CD4-positive, alpha-beta T cell treated with Interleukin-17A for 1 hour (primary cell): ENCODE results near the gene ITPKC.
"Not testable (repeated sequence)": the region's sequence is repeated elsewhere in the genome, so short reads cannot be mapped to it uniquely, and the experiment has no call there.

Experiments used
- DNase-seq: peaks from one replicate; pipeline ENCODE4 v3.0.0-alpha.2; 2020

The ITPKC gene

DNA sequence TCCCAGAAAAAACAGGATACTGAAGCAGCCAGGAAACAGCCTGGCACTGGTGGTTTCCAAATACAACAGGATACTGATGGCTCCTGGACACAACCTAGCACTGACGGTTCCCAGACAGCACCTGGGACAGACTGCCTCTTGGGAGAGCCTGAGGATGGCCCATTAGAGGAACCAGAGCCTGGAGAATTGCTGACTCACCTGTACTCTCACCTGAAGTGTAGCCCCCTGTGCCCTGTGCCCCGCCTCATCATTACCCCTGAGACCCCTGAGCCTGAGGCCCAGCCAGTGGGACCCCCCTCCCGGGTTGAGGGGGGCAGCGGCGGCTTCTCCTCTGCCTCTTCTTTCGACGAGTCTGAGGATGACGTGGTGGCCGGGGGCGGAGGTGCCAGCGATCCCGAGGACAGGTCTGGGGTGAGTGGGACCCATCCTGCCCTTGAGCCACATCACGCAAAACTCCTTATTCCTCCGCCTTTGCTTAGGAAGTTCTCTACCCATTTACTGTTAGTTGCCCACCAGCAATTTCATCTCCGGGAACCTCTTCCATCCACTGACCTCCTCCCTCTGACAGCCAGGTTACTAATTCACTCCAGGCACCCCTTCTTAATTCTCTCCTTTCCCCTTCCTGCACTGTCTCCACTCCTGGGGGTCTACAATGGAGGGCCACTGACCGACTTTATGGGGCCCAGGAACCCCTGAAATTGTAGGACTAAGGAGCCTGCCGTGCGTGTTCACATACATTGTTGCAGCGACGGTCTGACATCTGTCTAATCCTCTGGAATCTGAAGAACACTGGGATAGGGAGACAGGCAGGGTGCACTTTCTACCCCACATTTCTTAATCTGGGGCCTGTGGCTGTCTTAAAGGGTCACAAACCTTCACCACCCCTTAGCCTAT is 1.2 kb downstream of the ITPKC start:
- no peak for DNase-seq

DNA sequence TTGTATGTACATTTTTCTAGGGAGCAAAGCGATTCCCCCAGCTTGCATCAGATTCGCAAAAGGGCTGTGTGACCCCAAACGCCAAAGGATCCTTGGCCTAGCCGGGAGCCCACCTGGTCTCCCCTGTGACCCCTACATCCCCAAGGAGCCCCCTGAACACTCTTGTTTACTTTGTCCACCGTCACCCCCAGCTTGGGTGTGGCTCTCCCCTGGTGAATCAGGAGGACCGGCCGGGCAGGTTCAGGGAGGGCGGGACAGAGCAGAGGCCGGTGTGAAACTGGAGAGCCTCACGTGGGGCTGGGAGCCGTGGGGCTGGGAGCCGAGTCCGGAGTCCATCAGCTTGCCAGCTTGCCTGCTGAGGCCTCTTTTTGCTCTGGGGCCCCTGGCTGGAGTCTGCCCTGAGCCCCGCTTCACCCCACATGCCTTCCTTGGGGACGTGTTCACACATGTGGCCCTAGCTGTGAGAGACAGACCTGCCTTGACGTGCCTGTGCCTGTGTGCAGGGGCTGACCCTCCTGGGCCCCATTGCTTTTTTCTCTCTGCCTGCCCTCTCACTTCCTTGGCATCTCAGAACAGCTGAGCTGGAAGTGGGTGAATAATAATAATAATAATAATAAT is 2.0 kb downstream of the ITPKC start:
- DNase-seq, result no peak

DNA sequence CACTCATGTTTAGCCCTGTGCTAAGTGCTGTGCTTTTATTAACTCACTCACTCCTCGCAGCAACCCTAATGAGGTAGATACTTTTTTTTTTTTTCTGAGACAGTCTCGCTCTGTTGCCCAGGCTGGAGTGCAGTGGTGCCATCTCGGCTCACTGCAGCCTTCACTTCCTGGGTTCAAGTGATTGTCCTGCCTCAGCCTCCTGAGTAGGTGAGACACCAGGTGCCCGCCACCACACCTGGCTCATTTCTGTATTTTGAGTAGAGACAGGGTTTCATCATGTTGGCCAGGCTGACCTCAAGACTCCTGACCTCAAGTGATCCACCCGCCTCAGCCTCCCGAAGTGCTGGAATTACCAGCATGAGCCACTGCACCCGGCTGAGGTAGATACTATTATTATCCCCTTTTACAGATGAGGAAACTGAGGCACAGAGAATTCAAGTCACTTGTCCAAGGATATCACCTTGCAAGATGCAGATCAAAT is 2.5 kb downstream of the ITPKC start:
- no peak for DNase-seq

DNA sequence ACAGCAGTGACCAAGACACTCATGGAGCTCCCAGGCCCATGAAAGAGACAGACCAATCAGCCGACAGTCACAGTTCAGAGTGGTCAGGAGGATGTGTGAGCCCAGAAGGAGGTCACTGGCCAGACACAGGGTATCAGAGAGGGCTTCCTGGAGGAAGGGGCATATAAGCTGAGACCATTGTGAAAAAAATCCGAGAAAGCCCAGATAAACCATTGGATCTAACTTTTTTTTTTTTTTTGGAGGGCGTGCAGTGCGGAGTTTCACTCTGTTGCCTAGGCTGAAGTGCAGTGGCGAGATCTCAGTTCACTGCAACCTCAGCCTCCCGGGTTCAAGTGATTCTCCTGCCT is 4.2 kb downstream of the ITPKC start:
- DNase-seq, result no peak

DNA sequence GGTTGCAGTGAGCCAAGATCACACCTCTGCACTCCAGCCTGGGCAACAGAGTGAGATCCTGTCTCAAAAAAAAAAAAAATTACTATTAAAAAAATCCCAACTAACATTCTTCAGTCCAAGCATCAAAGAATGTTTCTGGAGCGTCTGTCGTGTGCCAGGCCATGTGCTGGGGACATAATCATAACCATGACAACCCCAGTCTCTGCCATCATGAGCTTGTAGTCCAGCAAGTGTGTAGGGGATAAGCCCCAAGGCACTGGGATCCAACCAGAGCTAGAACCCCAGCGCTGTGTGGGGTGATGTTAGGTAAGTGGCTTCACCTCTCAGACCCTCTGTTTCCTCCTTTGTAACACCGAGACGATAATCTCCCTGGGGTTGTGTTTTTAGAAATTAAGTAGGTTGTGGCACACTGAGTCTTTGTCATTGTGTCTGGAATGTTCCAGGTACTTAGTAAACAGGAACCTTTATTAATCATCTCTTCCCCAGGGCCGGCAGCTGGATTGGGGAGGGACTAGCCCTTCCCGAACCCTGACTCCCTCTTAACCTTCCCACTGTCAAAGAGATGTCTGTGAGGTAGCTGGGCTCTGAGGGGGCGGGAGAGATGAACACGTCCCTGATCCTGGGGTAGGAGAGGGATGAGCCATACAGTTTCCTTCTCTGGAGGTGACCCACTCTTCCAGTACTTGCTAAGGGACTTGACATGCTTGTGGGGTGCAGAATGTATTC is 5.2 kb downstream of the ITPKC start:
- DNase-seq, result no peak

- DNase-seq, result no peak
These were observed 6.8 kb downstream of the ITPKC start for GRCh38 chr19:40723661-40724254.

GRCh38 chr19:40724315-40724714 is 7.4 kb downstream of the ITPKC start:
- DNase-seq, result no peak

DNA sequence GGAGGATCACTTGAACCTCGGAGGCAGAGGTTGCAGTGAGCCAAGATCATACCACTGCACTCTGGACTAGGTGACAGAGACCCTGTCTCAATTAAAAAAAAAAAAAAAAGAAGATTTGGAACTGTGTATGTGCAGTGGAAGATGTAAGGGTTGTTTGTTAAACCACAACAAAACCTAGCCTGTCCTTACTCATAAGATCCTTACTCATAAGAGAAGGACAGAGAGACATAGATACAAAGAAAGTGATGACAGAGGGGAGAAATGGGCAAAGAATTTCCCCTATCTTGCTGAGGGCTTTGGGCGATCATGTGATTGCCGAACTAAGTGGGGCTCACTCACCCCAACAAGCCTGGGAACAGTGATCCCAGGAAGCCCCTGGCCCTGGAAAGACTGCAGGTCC is 7.9 kb downstream of the ITPKC start:
- no peak for DNase-seq

- DNase-seq, result no peak
These were observed 9.4 kb downstream of the ITPKC start for GRCh38 chr19:40726279-40726678.

DNA sequence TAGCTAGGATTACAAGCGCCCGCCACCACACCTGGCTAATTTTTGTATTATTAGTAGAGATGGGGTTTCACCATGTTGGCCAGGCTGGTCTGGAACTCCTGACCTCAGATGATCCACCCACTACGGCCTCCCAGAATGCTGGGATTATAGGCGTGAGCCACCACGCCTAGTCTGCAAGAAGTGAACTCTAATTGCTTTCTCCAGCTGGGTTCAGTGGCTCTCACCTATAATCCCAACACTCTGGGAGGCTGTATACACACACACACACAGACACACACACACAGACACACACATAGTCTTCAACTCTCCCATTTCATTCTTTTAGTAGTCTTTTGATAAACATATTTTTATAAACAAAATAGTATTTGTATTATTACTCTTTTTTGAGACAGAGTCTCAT is 13.2 kb downstream of the ITPKC start:
- DNase-seq, result not testable (repeated sequence)

GRCh38 chr19:40732304-40732703 is 15.4 kb downstream of the ITPKC start:
- DNase-seq, result not testable (repeated sequence)

GRCh38 chr19:40733149-40733548 is 16.2 kb downstream of the ITPKC start:
- no peak for DNase-seq

DNA sequence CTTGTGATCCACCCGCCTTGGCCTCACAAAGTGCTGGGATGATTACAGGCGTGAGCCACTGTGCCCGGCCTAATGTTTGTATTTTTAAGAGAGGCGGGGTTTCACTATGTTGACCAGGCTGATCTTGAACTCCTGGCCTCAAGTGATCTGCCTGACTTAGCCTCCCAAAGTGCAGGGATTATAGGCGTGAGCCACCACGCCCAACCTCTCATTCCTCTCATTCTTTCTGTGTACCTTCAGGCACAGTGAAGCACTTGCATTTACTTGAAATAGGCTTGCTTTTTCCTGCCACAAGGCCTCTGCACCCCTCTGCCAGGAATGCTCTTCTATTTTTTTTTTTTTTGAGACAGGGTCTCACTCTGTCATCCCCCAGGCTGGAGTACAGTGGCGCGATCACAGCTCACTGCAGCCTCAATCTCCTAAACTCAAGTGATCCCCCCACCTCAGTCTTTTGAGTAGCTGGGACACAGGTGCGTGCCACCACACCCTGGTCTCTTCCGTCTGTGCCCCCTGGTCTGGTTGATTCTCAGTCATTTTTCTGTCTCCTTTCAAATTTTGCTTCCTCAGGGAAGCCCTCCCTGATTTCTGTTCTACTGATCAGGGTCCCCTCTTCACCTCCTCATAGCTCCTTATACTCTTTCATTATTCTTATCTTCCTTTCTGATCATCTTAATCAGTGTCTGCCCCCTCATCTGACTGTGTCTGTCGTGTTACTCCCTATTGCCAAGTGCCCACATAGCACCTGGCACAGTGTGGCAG is 18.3 kb downstream of the ITPKC start:
- DNase-seq, result no peak

- no peak for DNase-seq
These were observed 19.7 kb downstream of the ITPKC start for GRCh38 chr19:40736661-40737060.

DNA sequence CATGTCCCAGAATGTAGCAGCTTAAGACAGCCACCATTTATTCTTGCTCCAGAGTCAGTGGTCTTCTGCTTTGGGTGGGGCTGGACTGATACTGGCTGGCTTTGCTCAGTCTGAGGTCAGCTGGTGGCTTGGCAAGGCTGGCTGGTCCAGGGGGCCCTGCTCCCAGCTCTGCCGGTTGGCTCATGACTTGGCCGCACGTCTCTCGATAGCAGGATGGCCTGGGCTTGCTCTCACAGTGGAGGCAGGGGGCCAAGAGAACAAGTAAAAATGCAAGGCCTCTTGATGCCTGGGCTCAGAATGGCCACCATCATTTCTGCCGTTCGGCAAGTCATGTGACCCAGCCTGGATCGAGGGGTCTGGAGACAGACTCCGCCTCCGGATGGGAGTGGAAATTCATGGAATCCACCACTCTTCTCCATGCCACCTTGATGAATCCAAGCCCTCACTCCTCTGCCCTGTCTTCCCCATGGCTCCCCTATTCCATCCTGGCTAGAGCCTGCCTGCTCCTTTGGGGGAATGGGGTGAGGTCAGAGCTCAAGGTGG is 20.3 kb downstream of the ITPKC start:
- DNase-seq, result no peak

DNA sequence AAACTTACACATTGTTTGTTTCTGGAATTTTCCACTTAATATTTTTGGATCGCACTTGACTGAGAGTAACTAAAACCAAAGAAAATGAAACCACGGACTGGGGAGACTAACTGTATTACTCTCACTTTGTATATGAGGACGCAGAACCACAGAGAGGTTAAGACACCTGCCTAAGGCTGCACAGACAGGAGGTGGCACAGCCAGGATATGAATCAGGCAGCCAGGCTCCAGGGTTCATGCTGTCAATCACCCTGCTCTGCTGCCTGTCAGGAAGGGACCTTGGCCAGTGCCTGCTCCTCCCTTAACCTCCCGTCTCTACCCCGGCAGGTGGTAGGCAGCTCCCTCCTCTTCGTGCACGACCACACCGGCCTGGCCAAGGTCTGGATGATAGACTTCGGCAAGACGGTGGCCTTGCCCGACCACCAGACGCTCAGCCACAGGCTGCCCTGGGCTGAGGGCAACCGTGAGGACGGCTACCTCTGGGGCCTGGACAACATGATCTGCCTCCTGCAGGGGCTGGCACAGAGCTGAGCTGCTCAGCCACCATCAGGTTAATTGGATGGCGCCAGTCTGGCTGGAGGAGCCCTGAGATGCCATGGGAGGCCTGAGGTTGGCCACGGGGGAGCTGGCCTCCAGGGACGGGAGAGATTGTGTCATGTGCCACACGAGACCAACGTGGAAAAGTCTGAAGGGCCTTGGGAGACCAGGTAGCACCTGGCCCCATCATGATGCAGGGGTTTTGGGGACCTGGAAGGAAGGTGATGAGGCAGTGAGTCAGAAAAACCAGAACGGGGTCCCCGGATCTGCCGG is 22.3 kb downstream of the ITPKC start:
- no peak for DNase-seq

DNA sequence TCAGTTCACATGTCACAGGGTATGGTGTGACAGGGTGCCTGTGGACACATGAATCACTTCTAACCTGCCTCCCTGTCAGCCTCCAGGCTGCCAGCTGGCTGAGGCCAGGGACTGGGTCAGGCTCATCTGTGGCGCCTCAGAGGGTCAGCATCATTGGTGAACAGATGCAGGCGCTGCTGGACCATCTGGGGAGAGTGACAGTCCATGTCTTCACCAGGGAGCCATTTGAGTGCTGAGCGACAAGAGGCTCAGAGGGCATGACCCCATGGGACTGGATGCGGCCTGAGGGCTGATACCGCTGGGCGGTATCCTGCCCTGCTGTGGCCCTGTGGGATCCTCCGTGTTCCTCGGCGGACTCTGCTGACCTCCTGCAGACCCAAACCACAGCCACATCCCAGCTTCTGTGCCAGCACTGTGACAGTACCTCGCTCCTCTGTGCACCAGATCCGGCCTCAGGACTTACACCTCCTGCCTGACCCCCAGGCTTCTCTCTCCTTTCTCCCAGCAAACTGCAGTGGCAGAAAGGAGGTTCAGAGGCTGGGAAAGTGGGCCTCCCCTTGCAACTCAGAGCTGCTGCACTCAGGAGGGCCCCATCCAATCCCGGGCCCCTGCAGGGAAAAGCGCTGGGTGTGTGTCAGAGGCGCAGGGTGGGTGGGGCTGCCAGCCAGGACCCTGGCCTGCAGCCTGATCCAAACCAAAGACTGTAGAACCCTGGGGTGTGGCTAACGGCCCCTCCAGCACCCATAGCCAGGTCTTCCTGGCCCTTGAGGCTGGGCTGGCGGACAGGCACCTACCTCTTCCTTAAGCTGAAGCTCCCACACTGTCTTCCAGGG is 23.2 kb downstream of the ITPKC start:
- DNase-seq, result no peak

DNA sequence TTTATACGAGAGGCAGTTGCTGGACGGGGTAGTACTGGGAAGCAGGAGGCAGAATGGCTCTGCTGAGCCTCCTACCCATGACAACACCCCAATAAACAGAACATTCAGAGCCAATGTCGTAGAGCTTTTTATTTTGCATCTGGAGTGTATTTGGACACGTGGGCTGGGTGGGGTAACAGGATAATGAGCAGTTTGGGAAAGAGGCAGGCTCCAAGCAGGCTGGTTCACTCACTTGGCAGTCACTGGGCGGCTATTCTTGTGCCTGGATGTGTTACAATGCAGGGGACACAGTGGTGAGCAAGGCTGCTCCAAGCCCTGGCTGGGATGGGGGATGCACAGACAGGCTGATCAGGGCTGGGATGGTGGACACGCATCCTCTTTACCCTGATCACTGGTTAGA is 23.8 kb downstream of the ITPKC start:
- no peak for DNase-seq

GRCh38 chr19:40741527-40742390 is 24.8 kb downstream of the ITPKC start:
- no peak for DNase-seq
